Thyroid gland (tissue), 4 donors: Measurements from ENCODE around the gene LANCL3. TPM values are rescaled to one million over a fixed set of nuclear protein-coding genes. Genes with fewer than 3 reads are reported as not detected.
A peak's percentile ranks its signal among the peaks of the same experiment; 100 is the strongest.
"Not testable (repeated sequence)": the region's sequence is repeated elsewhere in the genome, so short reads cannot be mapped to it uniquely, and the experiment has no call there.

Experiments used
- DNase-seq, 2 donors: peaks; one replicate each; pipeline ENCODE4 v3.0.0-alpha.2; 2019
- H3K27ac ChIP-seq, 3 donors: fragments of 200-600 bp; sonication (generic); 1 replicate in 2 of 3; 2 replicates in 1 of 3; pipeline ENCODE4 v1.5.1; 2016 to 2019; ENCODE audit warnings: mild to moderate bottlenecking in 1 of 3, moderate library complexity in 1 of 3
- H3K27me3 ChIP-seq: fragments of 200-600 bp; sonication (generic); one replicate; pipeline ENCODE4 v1.5.1; 2019
- H3K36me3 ChIP-seq, 2 donors: fragments of 200-600 bp; sonication (generic); one replicate each; pipeline ENCODE4 v1.5.1; 2016 to 2019
- H3K4me1 ChIP-seq, 2 donors: fragments of 200-600 bp; sonication (generic); one replicate each; pipeline ENCODE4 v1.5.1; 2017 to 2019
- H3K4me3 ChIP-seq, 3 donors: fragments of 200-600 bp; sonication (generic); replicated peaks in 1 of 3; 1 replicate in 2 of 3; 2 replicates in 1 of 3; pipeline ENCODE4 v1.5.1; 2016; ENCODE audit warnings: mild to moderate bottlenecking in 1 of 3
- H3K9me3 ChIP-seq: fragments of 200-600 bp; sonication (generic); one replicate; pipeline ENCODE4 v1.5.1; 2017
- POLR2A ChIP-seq, 2 donors: fragments of 450-650 bp; IDR thresholded peaks; one replicate each; pipeline ENCODE4 v1.6.1; 2017; ENCODE audit warnings: antibody characterized with exemption in 2 of 2, mild to moderate bottlenecking in 2 of 2, moderate library complexity in 1 of 2
- WGBS, 2 donors: methylation state at CpG; one replicate each; pipeline ENCODE4 v1.1.5; 2017; 5-methylcytosine and 5-hydroxymethylcytosine counted together
- intact Hi-C: fragments of 100-400 bp; cut with DNase I; formaldehyde crosslinking; loops from one replicate; pipeline ENCODE4 v1.15.1; 2023
- total RNA-seq, 4 donors: library from RNA; depleted of rRNA; stranded (reverse); fragments of >200 nt; gene quantifications; one replicate each; pipeline ENCODE4 v1.2.3, GENCODE V29; 2016
- TF ChIP-seq, protein P1 (sequence below), 6 experiments: fragments of 200-600 bp in 3 of 6; fragments of 450-650 bp in 3 of 6; sonication (generic) in 3 of 6; IDR thresholded peaks; one replicate each; pipeline ENCODE4 v1.5.1; 2016 to 2019; ENCODE audit warnings: antibody characterized with exemption in 6 of 6, mild to moderate bottlenecking in 2 of 6, inconsistent platforms in 1 of 6, moderate library complexity in 1 of 6

The LANCL3 gene
- total RNA-seq, 4 donors from 2014 or later: 0.54 to 1.9 (median 0.94) TPM

DNA sequence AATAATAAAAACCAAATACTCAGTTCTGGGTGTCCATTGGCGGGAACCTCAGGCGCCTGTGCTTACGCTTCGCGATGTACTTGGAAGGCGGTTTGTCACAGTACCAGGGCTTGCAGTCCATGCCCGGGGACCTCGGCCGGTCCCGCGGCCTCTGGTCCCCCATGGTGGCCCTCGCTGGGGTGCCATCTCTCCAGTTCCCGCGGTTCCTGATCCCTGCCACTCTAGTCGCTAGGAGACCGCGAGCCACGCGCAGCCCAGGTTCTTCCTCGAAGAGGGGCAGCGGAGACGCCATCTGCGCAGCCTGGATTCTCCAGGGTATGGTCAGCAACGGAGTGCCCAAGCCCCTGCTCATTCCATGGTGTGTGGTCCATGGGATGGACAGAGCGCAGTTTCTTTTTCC, 26.4 kb upstream of the LANCL3 start:
- WGBS, 2 donors: 89 to 98% methylated on average over 9 to 25 of the region's 25 CpGs
- TF ChIP-seq, protein P1, sequence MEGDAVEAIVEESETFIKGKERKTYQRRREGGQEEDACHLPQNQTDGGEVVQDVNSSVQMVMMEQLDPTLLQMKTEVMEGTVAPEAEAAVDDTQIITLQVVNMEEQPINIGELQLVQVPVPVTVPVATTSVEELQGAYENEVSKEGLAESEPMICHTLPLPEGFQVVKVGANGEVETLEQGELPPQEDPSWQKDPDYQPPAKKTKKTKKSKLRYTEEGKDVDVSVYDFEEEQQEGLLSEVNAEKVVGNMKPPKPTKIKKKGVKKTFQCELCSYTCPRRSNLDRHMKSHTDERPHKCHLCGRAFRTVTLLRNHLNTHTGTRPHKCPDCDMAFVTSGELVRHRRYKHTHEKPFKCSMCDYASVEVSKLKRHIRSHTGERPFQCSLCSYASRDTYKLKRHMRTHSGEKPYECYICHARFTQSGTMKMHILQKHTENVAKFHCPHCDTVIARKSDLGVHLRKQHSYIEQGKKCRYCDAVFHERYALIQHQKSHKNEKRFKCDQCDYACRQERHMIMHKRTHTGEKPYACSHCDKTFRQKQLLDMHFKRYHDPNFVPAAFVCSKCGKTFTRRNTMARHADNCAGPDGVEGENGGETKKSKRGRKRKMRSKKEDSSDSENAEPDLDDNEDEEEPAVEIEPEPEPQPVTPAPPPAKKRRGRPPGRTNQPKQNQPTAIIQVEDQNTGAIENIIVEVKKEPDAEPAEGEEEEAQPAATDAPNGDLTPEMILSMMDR (IDR thresholded peaks at IDR 0.05): no peak
- Histone ChIP-seq H3K36me3 (no peaks in the 10 kb centered on the region), H3K27me3 (no peaks in the 10 kb centered on the region), H3K4me1 (no peaks in the 10 kb centered on the region), H3K27ac (no peak overlapping the region), H3K4me3 (no peak overlapping the region), H3K9me3 (no peaks in the 10 kb centered on the region)
- no peak for DNase-seq
- intact Hi-C loops: no loop called here

DNA sequence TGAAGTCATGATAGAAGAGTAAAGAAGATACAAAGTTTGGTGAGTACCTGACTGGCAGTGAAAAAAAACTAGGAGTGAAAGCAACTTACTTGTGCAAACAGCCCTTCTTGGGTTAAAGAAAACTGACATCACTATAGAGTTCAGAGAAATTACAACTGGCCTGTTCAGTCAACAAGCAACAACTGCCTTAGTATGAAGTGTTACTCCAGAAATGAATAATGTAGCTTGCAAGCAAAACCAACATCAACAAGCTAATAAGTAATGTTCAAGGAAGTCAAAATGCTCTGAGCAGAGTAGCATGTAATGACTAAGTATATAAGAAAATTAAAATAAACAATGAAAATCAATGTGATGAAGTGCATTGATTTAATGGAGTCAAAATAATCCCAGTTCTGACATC, 21.8 kb upstream of the LANCL3 start:
- H3K4me3 ChIP-seq, H3K36me3 ChIP-seq, DNase-seq: not testable (repeated sequence)

GRCh38 chrX:37553476-37553875, 18.0 kb upstream of the LANCL3 start:
- Histone ChIP-seq H3K9me3 (no peaks in the 10 kb centered on the region), H3K4me1 (no peaks in the 10 kb centered on the region), H3K4me3 (no peak overlapping the region), H3K36me3 (no peaks in the 10 kb centered on the region), H3K27me3 (peaks cover under 1% of the 10 kb centered on the region), H3K27ac (no peak overlapping the region)
- DNase-seq: no peak
- WGBS, 2 donors: 59 to 64% methylated on average over 4 to 5 of the region's 6 CpGs
- TF ChIP-seq, protein P1 (IDR thresholded peaks at IDR 0.05): no peak
- no peak for TF ChIP-seq POLR2A (IDR thresholded peaks at IDR 0.05)
- intact Hi-C loops: no loop called here

More for the DNA sequence above, 21.8 kb upstream of the LANCL3 start:
- H3K4me1 ChIP-seq, intact Hi-C loops, H3K27me3 ChIP-seq, H3K27ac ChIP-seq, H3K9me3 ChIP-seq: not testable (repeated sequence)

GRCh38 chrX:37565254-37565653, 6.2 kb upstream of the LANCL3 start:
- H3K4me1 ChIP-seq, DNase-seq, H3K27ac ChIP-seq, intact Hi-C loops, H3K27me3 ChIP-seq, H3K9me3 ChIP-seq, H3K4me3 ChIP-seq, H3K36me3 ChIP-seq: not testable (repeated sequence)
- 91 to 97% methylated on average over 2 of the region's 2 CpGs for WGBS, 2 donors

DNA sequence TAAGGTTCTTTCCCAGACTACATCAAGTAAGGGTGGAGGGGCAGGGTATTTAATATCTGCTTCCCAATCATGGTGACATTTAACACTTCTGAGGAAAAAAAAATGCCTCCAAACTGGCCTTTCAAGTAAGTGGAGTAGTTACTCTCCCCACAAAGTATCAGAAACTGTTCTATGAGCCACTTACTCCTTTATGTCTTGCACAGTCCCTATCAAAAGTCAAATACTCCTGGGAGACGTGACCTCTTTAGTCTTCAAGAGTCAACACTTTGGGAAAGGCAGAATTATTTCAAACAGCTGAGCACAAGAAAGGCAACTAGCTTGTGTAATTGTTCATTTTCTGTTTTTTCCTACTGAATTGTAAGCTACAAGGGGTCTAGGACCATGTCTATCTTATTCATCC, 1.1 kb upstream of the LANCL3 start:
- DNase-seq, intact Hi-C loops, H3K27me3 ChIP-seq, H3K9me3 ChIP-seq, H3K36me3 ChIP-seq, H3K4me1 ChIP-seq, H3K4me3 ChIP-seq, H3K27ac ChIP-seq: not testable (repeated sequence)
- no CpG with 5 or more reads among the region's 1 CpG for WGBS, 2 donors

GRCh38 chrX:37572108-37572587, 687 bp downstream of the LANCL3 start:
- 0% methylated on average over 12 of the region's 61 CpGs; no CpG with 5 or more reads in 1 of the 2 donors for WGBS, 2 donors

DNA sequence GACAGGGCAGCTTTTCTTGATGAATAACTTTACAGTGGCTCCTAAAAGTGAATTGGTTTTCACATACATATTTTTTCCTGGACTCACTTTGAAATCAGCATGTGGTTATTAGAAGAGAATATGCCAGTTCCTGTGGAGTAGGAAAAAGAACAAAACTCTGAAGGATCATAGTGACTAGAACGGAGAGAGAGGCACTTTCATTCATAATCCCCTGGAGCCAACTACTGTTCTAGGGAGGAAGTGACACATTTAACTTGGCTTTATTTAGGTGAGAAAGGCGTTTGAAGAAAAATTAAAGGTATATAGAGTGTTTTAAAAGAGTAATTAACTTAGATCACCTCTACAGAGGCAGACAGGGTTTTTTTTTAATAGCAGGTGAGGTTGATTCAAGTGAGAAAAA, 1.7 kb downstream of the LANCL3 start:
- 43 to 53% methylated on average over 2 of the region's 2 CpGs for WGBS, 2 donors
- H3K27me3 ChIP-seq, H3K4me3 ChIP-seq, H3K36me3 ChIP-seq, H3K4me1 ChIP-seq, DNase-seq, H3K27ac ChIP-seq, H3K9me3 ChIP-seq, intact Hi-C loops: not testable (repeated sequence)

More at GRCh38 chrX:37572108-37572587, 687 bp downstream of the LANCL3 start:
- H3K27me3 ChIP-seq, H3K9me3 ChIP-seq, H3K27ac ChIP-seq, H3K4me1 ChIP-seq, H3K36me3 ChIP-seq, intact Hi-C loops: not testable (repeated sequence)
- TF ChIP-seq, protein P1 (IDR thresholded peaks at IDR 0.05): peak in 2 of 6 experiments; percentile 20 to 34
- DNase-seq: peak; percentile 44 to 47
- peak overlapping the region in 1 of 3 donors; percentile 19 for H3K4me3 ChIP-seq
